Measurements from ENCODE around the gene FGF5.

- TF ChIP-seq SP1 (IDR thresholded peaks at IDR 0.05) (no peak), NFRKB (IDR thresholded peaks at IDR 0.05) (no peak), FOXA1 (IDR thresholded peaks at IDR 0.05) (no peak), TARDBP (IDR thresholded peaks at IDR 0.05) (no peak), ELF4 (IDR thresholded peaks at IDR 0.05) (no peak), SUZ12 (IDR thresholded peaks at IDR 0.05) (no peak), HDGF (IDR thresholded peaks at IDR 0.05; ENCODE audit: borderline replicate concordance) (no peak), FOXK2 (IDR thresholded peaks at IDR 0.05) (no peak), CTBP1 (IDR thresholded peaks at IDR 0.05; ENCODE audit: borderline replicate concordance) (no peak), ARNT (IDR thresholded peaks at IDR 0.05) (no peak), L3MBTL2 (conservative IDR thresholded peaks at IDR 0.05) (no peak)
Measured at GRCh38 chr4:80232707-80233370, 33.6 kb upstream of the FGF5 start.
